Osteocyte (in vitro differentiated cells): ENCODE results near the gene IFT22. TPM values are rescaled to one million over a fixed set of nuclear protein-coding genes. Genes with fewer than 3 reads are reported as not detected.
"Not testable (repeated sequence)": the region's sequence is repeated elsewhere in the genome, so short reads cannot be mapped to it uniquely, and the experiment has no call there.

ENCODE experiments used
- DNase-seq: peaks from one replicate; pipeline ENCODE4 v3.0.0; 2021; ENCODE audit warnings: mixed read lengths; ENCODE audit not compliant: unreplicated experiment; ENCODE audit errors: extremely low spot score
- H3K27ac Mint-ChIP-seq: one replicate; pipeline ENCODE4 v1.8.0; 2021; ENCODE audit warnings: mild to moderate bottlenecking, mixed read lengths; ENCODE audit not compliant: unreplicated experiment
- H3K27me3 Mint-ChIP-seq: one replicate; pipeline ENCODE4 v1.8.0; 2021; ENCODE audit warnings: mixed read lengths; ENCODE audit not compliant: unreplicated experiment
- H3K36me3 Mint-ChIP-seq: one replicate; pipeline ENCODE4 v1.8.0; 2021; ENCODE audit warnings: mixed read lengths; ENCODE audit not compliant: unreplicated experiment
- H3K4me1 Mint-ChIP-seq: one replicate; pipeline ENCODE4 v1.8.0; 2021; ENCODE audit warnings: mixed read lengths; ENCODE audit not compliant: unreplicated experiment
- H3K4me3 Mint-ChIP-seq: one replicate; pipeline ENCODE4 v1.8.0; 2021; ENCODE audit warnings: mild to moderate bottlenecking, moderate library complexity, mixed read lengths; ENCODE audit not compliant: unreplicated experiment
- H3K9me3 Mint-ChIP-seq: one replicate; pipeline ENCODE4 v1.8.0; 2021; ENCODE audit warnings: mixed read lengths; ENCODE audit not compliant: unreplicated experiment
- CTCF ChIP-seq: fragments of 200-600 bp; sonication (generic); IDR thresholded peaks from 2 replicates; pipeline ENCODE4 v1.5.0; 2021; ENCODE audit warnings: antibody characterized with exemption, mild to moderate bottlenecking, moderate library complexity
- total RNA-seq: library from RNA; stranded (reverse); gene quantifications from 2 replicates; pipeline ENCODE4 v1.2.1, GENCODE V29; 2021

IFT22 gene
- total RNA-seq, 1 donor from 2014 or later = 29.3 TPM

- not testable (repeated sequence) for H3K4me1 Mint-ChIP-seq, H3K27ac Mint-ChIP-seq, H3K36me3 Mint-ChIP-seq, DNase-seq, H3K9me3 Mint-ChIP-seq, H3K4me3 Mint-ChIP-seq
- TF ChIP-seq CTCF = peak; percentile 73
- peaks cover 68% of the 10 kb centered on the region for H3K27me3 Mint-ChIP-seq
Measured at GRCh38 chr7:101290186-101291037, 31.2 kb downstream of the IFT22 start.

GRCh38 chr7:101289687-101290086 is 31.9 kb downstream of the IFT22 start:
- not testable (repeated sequence) for H3K27ac Mint-ChIP-seq, H3K4me3 Mint-ChIP-seq, DNase-seq, H3K4me1 Mint-ChIP-seq, H3K36me3 Mint-ChIP-seq, H3K9me3 Mint-ChIP-seq
- H3K27me3 Mint-ChIP-seq = peaks cover 66% of the 10 kb centered on the region

GRCh38 chr7:101288439-101288838 is 33.2 kb downstream of the IFT22 start:
- peaks cover 56% of the 10 kb centered on the region for H3K27me3 Mint-ChIP-seq
- no peaks in the 10 kb centered on the region for H3K36me3 Mint-ChIP-seq
- H3K4me1 Mint-ChIP-seq = peaks cover 3% of the 10 kb centered on the region
- DNase-seq = no peak
- TF ChIP-seq CTCF = no peak
- H3K4me3 Mint-ChIP-seq = no peak overlapping the region
- no peak overlapping the region for H3K27ac Mint-ChIP-seq
- peaks cover 4% of the 10 kb centered on the region for H3K9me3 Mint-ChIP-seq

GRCh38 chr7:101287032-101287431 is 34.6 kb downstream of the IFT22 start:
- H3K27me3 Mint-ChIP-seq = peaks cover 53% of the 10 kb centered on the region
- no peak for DNase-seq
- H3K27ac Mint-ChIP-seq = no peak overlapping the region
- H3K4me3 Mint-ChIP-seq = no peak overlapping the region
- no peaks in the 10 kb centered on the region for H3K36me3 Mint-ChIP-seq
- no peak for TF ChIP-seq CTCF
- peaks cover 4% of the 10 kb centered on the region for H3K9me3 Mint-ChIP-seq
- peaks cover 5% of the 10 kb centered on the region for H3K4me1 Mint-ChIP-seq

- H3K36me3 Mint-ChIP-seq, H3K4me1 Mint-ChIP-seq, H3K27ac Mint-ChIP-seq, H3K4me3 Mint-ChIP-seq, DNase-seq, H3K9me3 Mint-ChIP-seq: not testable (repeated sequence)
- H3K27me3 Mint-ChIP-seq = peaks cover 49% of the 10 kb centered on the region
Measured at GRCh38 chr7:101285880-101286279, 35.7 kb downstream of the IFT22 start.

GRCh38 chr7:101285171-101285570 is 36.4 kb downstream of the IFT22 start:
- no peak for TF ChIP-seq CTCF
- no peak for DNase-seq
- no peak overlapping the region for H3K27ac Mint-ChIP-seq
- H3K4me1 Mint-ChIP-seq = peaks cover 1% of the 10 kb centered on the region
- H3K4me3 Mint-ChIP-seq = no peak overlapping the region
- no peaks in the 10 kb centered on the region for H3K36me3 Mint-ChIP-seq
- H3K27me3 Mint-ChIP-seq = peaks cover 49% of the 10 kb centered on the region
- H3K9me3 Mint-ChIP-seq = peaks cover 4% of the 10 kb centered on the region

GRCh38 chr7:101280912-101281311 is 40.7 kb downstream of the IFT22 start:
- H3K27ac Mint-ChIP-seq, H3K9me3 Mint-ChIP-seq, H3K4me1 Mint-ChIP-seq, DNase-seq, H3K36me3 Mint-ChIP-seq, H3K4me3 Mint-ChIP-seq: not testable (repeated sequence)
- peaks cover 28% of the 10 kb centered on the region for H3K27me3 Mint-ChIP-seq
